Measurements from ENCODE around the gene PTPN2. TPM values are rescaled to one million over a fixed set of nuclear protein-coding genes. Genes with fewer than 3 reads are reported as not detected.
A peak's percentile ranks its signal among the peaks of the same experiment; 100 is the strongest.
"Not testable (repeated sequence)": the region's sequence is repeated elsewhere in the genome, so short reads cannot be mapped to it uniquely, and the experiment has no call there.

PTPN2 gene
- total RNA-seq, 2 donors from 2014 or later: 47.3 to 48.5 TPM

- H3K9me3 Mint-ChIP-seq: peaks cover 9% of the 10 kb centered on the region
- no peak overlapping the region for H3K4me3 Mint-ChIP-seq
- TF ChIP-seq CTCF (conservative IDR thresholded peaks at IDR 0.05): no peak
- Histone ChIP-seq H3K4me3 (ENCODE audit: low read length) (no peak overlapping the region), H3K9me3 (ENCODE audit: control insufficient read depth, low read length) (no peaks in the 10 kb centered on the region), H3K27ac (ENCODE audit: low read depth, low read length) (no peak overlapping the region), H3K4me1 (ENCODE audit: control insufficient read depth, insufficient read depth, low read length) (no peaks in the 10 kb centered on the region), H3K9ac (ENCODE audit: extremely low read depth, low read length, poor library complexity, severe bottlenecking) (no peak overlapping the region), H3K36me3 (ENCODE audit: control insufficient read depth, insufficient read depth, low read length) (no peaks in the 10 kb centered on the region), H3K27me3 (ENCODE audit: control insufficient read depth, insufficient read depth, low read length, poor library complexity, severe bottlenecking) (no peaks in the 10 kb centered on the region)
- 93 to 97% methylated on average over 11 of the region's 11 CpGs for WGBS, 2 experiments (ENCODE audit: insufficient coverage in 1 of 2, insufficient read length in 1 of 2)
- no peaks in the 10 kb centered on the region for H3K36me3 Mint-ChIP-seq (ENCODE audit: low read depth)
- H3K27me3 Mint-ChIP-seq (ENCODE audit: insufficient read depth): peaks cover 29% of the 10 kb centered on the region
- no peaks in the 10 kb centered on the region for H3K4me1 Mint-ChIP-seq
- H3K27ac Mint-ChIP-seq: no peak overlapping the region
- DNase-seq: no peak
Observed at GRCh38 chr18:12779043-12779442, 105.0 kb downstream of the PTPN2 start.

GRCh38 chr18:12777500-12777944 is 106.5 kb downstream of the PTPN2 start:
- Histone ChIP-seq H3K27me3 (ENCODE audit: control insufficient read depth, insufficient read depth, low read length, poor library complexity, severe bottlenecking) (no peaks in the 10 kb centered on the region), H3K27ac (ENCODE audit: low read depth, low read length) (no peak overlapping the region), H3K9me3 (ENCODE audit: control insufficient read depth, low read length) (no peaks in the 10 kb centered on the region), H3K36me3 (ENCODE audit: control insufficient read depth, insufficient read depth, low read length) (no peaks in the 10 kb centered on the region), H3K4me1 (ENCODE audit: control insufficient read depth, insufficient read depth, low read length) (no peaks in the 10 kb centered on the region), H3K4me3 (ENCODE audit: low read length) (no peak overlapping the region), H3K9ac (ENCODE audit: extremely low read depth, low read length, poor library complexity, severe bottlenecking) (no peak overlapping the region)
- Mint-ChIP-seq H3K4me1 (no peaks in the 10 kb centered on the region), H3K36me3 (ENCODE audit: low read depth) (no peaks in the 10 kb centered on the region), H3K9me3 (peaks cover 9% of the 10 kb centered on the region), H3K4me3 (peak overlapping the region; percentile 40), H3K27me3 (ENCODE audit: insufficient read depth) (peaks cover 29% of the 10 kb centered on the region), H3K27ac (no peak overlapping the region)
- WGBS, 2 experiments (ENCODE audit: insufficient coverage in 1 of 2, insufficient read length in 1 of 2): 78 to 82% methylated on average over 30 to 39 of the region's 39 CpGs
- no peak for TF ChIP-seq CTCF (conservative IDR thresholded peaks at IDR 0.05)
- no peak for DNase-seq

- Mint-ChIP-seq H3K4me3 (peak overlapping the region; percentile 40), H3K27ac (no peak overlapping the region), H3K9me3 (peaks cover 9% of the 10 kb centered on the region), H3K36me3 (ENCODE audit: low read depth) (no peaks in the 10 kb centered on the region), H3K27me3 (ENCODE audit: insufficient read depth) (peaks cover 29% of the 10 kb centered on the region), H3K4me1 (no peaks in the 10 kb centered on the region)
- 82 to 86% methylated on average over 18 to 54 of the region's 54 CpGs for WGBS, 2 experiments (ENCODE audit: insufficient coverage in 1 of 2, insufficient read length in 1 of 2)
- H3K27ac ChIP-seq (ENCODE audit: low read depth, low read length): no peak overlapping the region
- no peaks in the 10 kb centered on the region for H3K36me3 ChIP-seq (ENCODE audit: control insufficient read depth, insufficient read depth, low read length)
- no peaks in the 10 kb centered on the region for H3K9me3 ChIP-seq (ENCODE audit: control insufficient read depth, low read length)
- H3K27me3 ChIP-seq (ENCODE audit: control insufficient read depth, insufficient read depth, low read length, poor library complexity, severe bottlenecking): no peaks in the 10 kb centered on the region
- no peak overlapping the region for H3K4me3 ChIP-seq (ENCODE audit: low read length)
- no peak overlapping the region for H3K9ac ChIP-seq (ENCODE audit: extremely low read depth, low read length, poor library complexity, severe bottlenecking)
- DNase-seq: peak; percentile 58
- no peaks in the 10 kb centered on the region for H3K4me1 ChIP-seq (ENCODE audit: control insufficient read depth, insufficient read depth, low read length)
- no peak for TF ChIP-seq CTCF (conservative IDR thresholded peaks at IDR 0.05)
Observed at GRCh38 chr18:12776821-12777471, 107.1 kb downstream of the PTPN2 start.

GRCh38 chr18:12776415-12776814 is 107.6 kb downstream of the PTPN2 start:
- H3K27ac ChIP-seq (ENCODE audit: low read depth, low read length); H3K4me1 Mint-ChIP-seq; H3K9me3 ChIP-seq (ENCODE audit: control insufficient read depth, low read length); H3K4me1 ChIP-seq (ENCODE audit: control insufficient read depth, insufficient read depth, low read length); H3K9me3 Mint-ChIP-seq; H3K4me3 ChIP-seq (ENCODE audit: low read length); H3K27me3 ChIP-seq (ENCODE audit: control insufficient read depth, insufficient read depth, low read length, poor library complexity, severe bottlenecking); H3K36me3 ChIP-seq (ENCODE audit: control insufficient read depth, insufficient read depth, low read length); H3K36me3 Mint-ChIP-seq (ENCODE audit: low read depth); H3K27ac Mint-ChIP-seq; DNase-seq; H3K9ac ChIP-seq (ENCODE audit: extremely low read depth, low read length, poor library complexity, severe bottlenecking): not testable (repeated sequence)
- H3K27me3 Mint-ChIP-seq (ENCODE audit: insufficient read depth): peaks cover 29% of the 10 kb centered on the region
- peak overlapping the region; percentile 40 for H3K4me3 Mint-ChIP-seq
- WGBS, 2 experiments (ENCODE audit: insufficient coverage in 1 of 2, insufficient read length in 1 of 2): 89 to 94% methylated on average over 7 of the region's 7 CpGs
